ENCODE results near the gene CEBPB.

Gene CEBPB

GRCh38 chr20:50186151-50186885 lies 4.3 kb upstream of the CEBPB start:
- TF ChIP-seq CTCF (conservative IDR thresholded peaks at IDR 0.05) (peak; percentile 95), ZFX (IDR thresholded peaks at IDR 0.05) (no peak)
- H3K27ac ChIP-seq, result no peak overlapping the region

- TF ChIP-seq CTCF (conservative IDR thresholded peaks at IDR 0.05), result no peak
- TF ChIP-seq ZFX (IDR thresholded peaks at IDR 0.05), result no peak
- H3K27ac ChIP-seq, result no peak overlapping the region
These were observed 3.6 kb upstream of the CEBPB start for GRCh38 chr20:50186987-50187402.

- no peak overlapping the region for H3K27ac ChIP-seq
- no peak for TF ChIP-seq ZFX (IDR thresholded peaks at IDR 0.05)
- TF ChIP-seq CTCF (conservative IDR thresholded peaks at IDR 0.05), result no peak
These were observed 3.1 kb upstream of the CEBPB start for GRCh38 chr20:50187403-50188051.

GRCh38 chr20:50188287-50188688 lies 2.3 kb upstream of the CEBPB start:
- H3K27ac ChIP-seq, result no peak overlapping the region
- TF ChIP-seq CTCF (conservative IDR thresholded peaks at IDR 0.05), result no peak
- no peak for TF ChIP-seq ZFX (IDR thresholded peaks at IDR 0.05)

- H3K27ac ChIP-seq, result no peak overlapping the region
- no peak for TF ChIP-seq CTCF (conservative IDR thresholded peaks at IDR 0.05)
These were observed 1.6 kb upstream of the CEBPB start for GRCh38 chr20:50188879-50189680.

GRCh38 chr20:50189681-50190250 lies 864 bp upstream of the CEBPB start:
- peak overlapping the region; percentile 91 for H3K27ac ChIP-seq

More at GRCh38 chr20:50189681-50190250, 864 bp upstream of the CEBPB start:
- no peak for TF ChIP-seq CTCF (conservative IDR thresholded peaks at IDR 0.05)
- TF ChIP-seq ZFX (IDR thresholded peaks at IDR 0.05), result no peak
